Natural killer cell treated with Interleukin-12 subunit alpha and Interleukin-12 subunit beta and Interleukin-15 and Interleukin-18, amount 100 ng/mL, for 72 hours (primary cell): ENCODE data around the gene POLD3. TPM values are rescaled to one million over a fixed set of nuclear protein-coding genes. Genes with fewer than 3 reads are reported as not detected.

Source experiments
- ATAC-seq, 2 donors: fragments of 150-1000 bp; cut with Tn5 transposase in 1 of 2; sonication (Bioruptor Pico), chemical (Tn5 transposase) in 1 of 2; 2 replicates each; pipeline ENCODE4 v1.10.0; 2021
- DNase-seq: peaks from one replicate; pipeline ENCODE4 v3.0.0; 2022; ENCODE audit warnings: low spot score
- H3K27ac Mint-ChIP-seq, 2 donors: 1 replicate in 1 of 2; 2 replicates in 1 of 2; pipeline ENCODE4 v1.8.0; 2022; ENCODE audit warnings: mixed read lengths in 2 of 2, mild to moderate bottlenecking in 1 of 2, moderate library complexity in 1 of 2
- H3K27me3 Mint-ChIP-seq, 2 donors: 1 replicate in 1 of 2; 2 replicates in 1 of 2; pipeline ENCODE4 v1.8.0; 2022; ENCODE audit warnings: mixed read lengths in 2 of 2
- H3K36me3 Mint-ChIP-seq: one replicate; pipeline ENCODE4 v1.8.0; 2022; ENCODE audit warnings: mixed read lengths
- H3K4me1 Mint-ChIP-seq, 2 donors: 1 replicate in 1 of 2; 2 replicates in 1 of 2; pipeline ENCODE4 v1.8.0; 2022; ENCODE audit warnings: low read depth in 2 of 2, mixed read lengths in 2 of 2, mild to moderate bottlenecking in 1 of 2
- H3K4me3 Mint-ChIP-seq: one replicate; pipeline ENCODE4 v1.8.0; 2022; ENCODE audit warnings: mixed read lengths
- H3K9me3 Mint-ChIP-seq: 2 replicates; pipeline ENCODE4 v1.8.0; 2022; ENCODE audit warnings: mixed read lengths
- total RNA-seq, 2 donors: library from RNA; stranded (reverse); gene quantifications; one replicate each; pipeline ENCODE4 v1.2.3, GENCODE V29; 2022

Gene POLD3
- total RNA-seq, 2 donors from 2014 or later = 46.2 to 58.9 TPM

GRCh38 chr11:74636630-74637184 lies 44.3 kb downstream of the POLD3 start:
- H3K27me3 Mint-ChIP-seq = no peaks in the 10 kb centered on the region
- H3K36me3 Mint-ChIP-seq = peaks cover 28% of the 10 kb centered on the region
- H3K9me3 Mint-ChIP-seq = no peaks in the 10 kb centered on the region
- no peaks in the 10 kb centered on the region for H3K4me1 Mint-ChIP-seq
- no peak overlapping the region for H3K4me3 Mint-ChIP-seq
- ATAC-seq (no peak), DNase-seq (no peak)
- H3K27ac Mint-ChIP-seq = no peak overlapping the region

GRCh38 chr11:74637700-74638099 lies 45.3 kb downstream of the POLD3 start:
- no peak for ATAC-seq
- Mint-ChIP-seq H3K27ac (no peak overlapping the region), H3K4me3 (no peak overlapping the region), H3K27me3 (no peaks in the 10 kb centered on the region), H3K4me1 (no peaks in the 10 kb centered on the region), H3K9me3 (no peaks in the 10 kb centered on the region), H3K36me3 (peaks cover 34% of the 10 kb centered on the region)
- DNase-seq = no peak

GRCh38 chr11:74638869-74639268 lies 46.5 kb downstream of the POLD3 start:
- no peaks in the 10 kb centered on the region for H3K9me3 Mint-ChIP-seq
- H3K36me3 Mint-ChIP-seq = peaks cover 41% of the 10 kb centered on the region
- no peaks in the 10 kb centered on the region for H3K27me3 Mint-ChIP-seq
- no peaks in the 10 kb centered on the region for H3K4me1 Mint-ChIP-seq
- H3K27ac Mint-ChIP-seq = no peak overlapping the region
- H3K4me3 Mint-ChIP-seq = no peak overlapping the region
- ATAC-seq (no peak), DNase-seq (no peak)

GRCh38 chr11:74639533-74639932 lies 47.2 kb downstream of the POLD3 start:
- peaks cover 0 to under 1% of the 10 kb centered on the region in 2 donors for H3K4me1 Mint-ChIP-seq
- peaks cover 44% of the 10 kb centered on the region for H3K36me3 Mint-ChIP-seq
- no peak overlapping the region for H3K27ac Mint-ChIP-seq
- no peaks in the 10 kb centered on the region for H3K27me3 Mint-ChIP-seq
- no peak for ATAC-seq
- no peak for DNase-seq
- H3K9me3 Mint-ChIP-seq = no peaks in the 10 kb centered on the region
- H3K4me3 Mint-ChIP-seq = no peak overlapping the region

GRCh38 chr11:74641289-74641688 lies 48.9 kb downstream of the POLD3 start:
- Mint-ChIP-seq H3K4me3 (no peak overlapping the region), H3K36me3 (peaks cover 39% of the 10 kb centered on the region), H3K27ac (no peak overlapping the region), H3K9me3 (no peaks in the 10 kb centered on the region), H3K4me1 (peaks cover 0 to 4% of the 10 kb centered on the region in 2 donors), H3K27me3 (no peaks in the 10 kb centered on the region)
- DNase-seq (no peak), ATAC-seq (no peak)

- Mint-ChIP-seq H3K36me3 (peaks cover 39% of the 10 kb centered on the region), H3K27me3 (no peaks in the 10 kb centered on the region), H3K27ac (no peak overlapping the region), H3K9me3 (no peaks in the 10 kb centered on the region), H3K4me3 (no peak overlapping the region), H3K4me1 (peaks cover 0 to 4% of the 10 kb centered on the region in 2 donors)
- no peak for DNase-seq
- ATAC-seq = no peak
Observed at GRCh38 chr11:74641905-74642304, 49.5 kb downstream of the POLD3 start.

GRCh38 chr11:74642912-74643311 lies 50.5 kb downstream of the POLD3 start:
- H3K4me1 Mint-ChIP-seq = peaks cover 0 to 4% of the 10 kb centered on the region in 2 donors
- peaks cover 35% of the 10 kb centered on the region for H3K36me3 Mint-ChIP-seq
- DNase-seq = no peak

GRCh38 chr11:74644081-74644480 lies 51.7 kb downstream of the POLD3 start:
- Mint-ChIP-seq H3K27ac (no peak overlapping the region), H3K36me3 (peaks cover 35% of the 10 kb centered on the region)
- no peak for ATAC-seq

More at GRCh38 chr11:74642912-74643311, 50.5 kb downstream of the POLD3 start:
- no peaks in the 10 kb centered on the region for H3K27me3 Mint-ChIP-seq
- H3K4me3 Mint-ChIP-seq = no peak overlapping the region
- no peak for ATAC-seq
- no peak overlapping the region for H3K27ac Mint-ChIP-seq
- no peaks in the 10 kb centered on the region for H3K9me3 Mint-ChIP-seq

GRCh38 chr11:74646215-74646614 lies 53.8 kb downstream of the POLD3 start:
- no peak overlapping the region for H3K4me3 Mint-ChIP-seq
- peaks cover 33% of the 10 kb centered on the region for H3K36me3 Mint-ChIP-seq

More at GRCh38 chr11:74644081-74644480, 51.7 kb downstream of the POLD3 start:
- Mint-ChIP-seq H3K9me3 (no peaks in the 10 kb centered on the region), H3K4me1 (peaks cover 0 to 4% of the 10 kb centered on the region in 2 donors), H3K27me3 (no peaks in the 10 kb centered on the region), H3K4me3 (no peak overlapping the region)
- no peak for DNase-seq

GRCh38 chr11:74646954-74647353 lies 54.6 kb downstream of the POLD3 start:
- Mint-ChIP-seq H3K4me3 (no peak overlapping the region), H3K27ac (no peak overlapping the region), H3K4me1 (peaks cover 3 to 9% of the 10 kb centered on the region in 2 donors), H3K36me3 (peaks cover 31% of the 10 kb centered on the region), H3K9me3 (no peaks in the 10 kb centered on the region), H3K27me3 (no peaks in the 10 kb centered on the region)
- ATAC-seq (no peak), DNase-seq (no peak)

More at GRCh38 chr11:74646215-74646614, 53.8 kb downstream of the POLD3 start:
- H3K4me1 Mint-ChIP-seq = peaks cover 3 to 6% of the 10 kb centered on the region in 2 donors
- H3K27me3 Mint-ChIP-seq = no peaks in the 10 kb centered on the region
- H3K9me3 Mint-ChIP-seq = no peaks in the 10 kb centered on the region
- ATAC-seq = no peak
- H3K27ac Mint-ChIP-seq = no peak overlapping the region
- no peak for DNase-seq

- Mint-ChIP-seq H3K27me3 (no peaks in the 10 kb centered on the region), H3K4me1 (peaks cover 3 to 9% of the 10 kb centered on the region in 2 donors), H3K9me3 (no peaks in the 10 kb centered on the region), H3K4me3 (no peak overlapping the region), H3K36me3 (peaks cover 32% of the 10 kb centered on the region), H3K27ac (no peak overlapping the region)
- DNase-seq (no peak), ATAC-seq (no peak)
Observed at GRCh38 chr11:74647404-74647803, 55.0 kb downstream of the POLD3 start.

GRCh38 chr11:74647831-74648230 lies 55.4 kb downstream of the POLD3 start:
- DNase-seq (no peak), ATAC-seq (no peak)
- Mint-ChIP-seq H3K4me3 (no peak overlapping the region), H3K9me3 (no peaks in the 10 kb centered on the region), H3K36me3 (peaks cover 30% of the 10 kb centered on the region), H3K27me3 (no peaks in the 10 kb centered on the region), H3K27ac (no peak overlapping the region), H3K4me1 (peaks cover 3 to 9% of the 10 kb centered on the region in 2 donors)

GRCh38 chr11:74648894-74649293 lies 56.5 kb downstream of the POLD3 start:
- Mint-ChIP-seq H3K36me3 (peaks cover 35% of the 10 kb centered on the region), H3K27me3 (no peaks in the 10 kb centered on the region), H3K4me1 (peaks cover 3 to 9% of the 10 kb centered on the region in 2 donors), H3K4me3 (no peak overlapping the region), H3K9me3 (no peaks in the 10 kb centered on the region), H3K27ac (no peak overlapping the region)
- ATAC-seq = no peak
- no peak for DNase-seq

GRCh38 chr11:74650498-74650897 lies 58.1 kb downstream of the POLD3 start:
- H3K36me3 Mint-ChIP-seq = peaks cover 30% of the 10 kb centered on the region
- DNase-seq (no peak), ATAC-seq (no peak)
- no peak overlapping the region for H3K4me3 Mint-ChIP-seq
- H3K9me3 Mint-ChIP-seq = no peaks in the 10 kb centered on the region
- no peak overlapping the region for H3K27ac Mint-ChIP-seq
- H3K27me3 Mint-ChIP-seq = no peaks in the 10 kb centered on the region
- H3K4me1 Mint-ChIP-seq = peaks cover 6% of the 10 kb centered on the region in 2 donors

GRCh38 chr11:74654976-74655375 lies 62.6 kb downstream of the POLD3 start:
- Mint-ChIP-seq H3K9me3 (no peaks in the 10 kb centered on the region), H3K27ac (no peak overlapping the region), H3K36me3 (peaks cover 44% of the 10 kb centered on the region), H3K4me3 (no peak overlapping the region), H3K4me1 (peaks cover 6% of the 10 kb centered on the region in 2 donors), H3K27me3 (no peaks in the 10 kb centered on the region)
- ATAC-seq (no peak), DNase-seq (no peak)
